Activated naive CD4-positive, alpha-beta T cell treated with anti-CD3 and anti-CD28 coated beads, Interleukin-2, amount 50 U/mL, for 16 hours (primary cell): Measurements from ENCODE around the gene NBPF6.
"Not testable (repeated sequence)": the region's sequence is repeated elsewhere in the genome, so short reads cannot be mapped to it uniquely, and the experiment has no call there.

ENCODE experiments used
- DNase-seq: peaks from one replicate; pipeline ENCODE4 v3.0.0-alpha.2; 2020

Gene NBPF6

GRCh38 chr1:108502138-108502537, 52.0 kb downstream of the NBPF6 start:
- no peak for DNase-seq

DNA sequence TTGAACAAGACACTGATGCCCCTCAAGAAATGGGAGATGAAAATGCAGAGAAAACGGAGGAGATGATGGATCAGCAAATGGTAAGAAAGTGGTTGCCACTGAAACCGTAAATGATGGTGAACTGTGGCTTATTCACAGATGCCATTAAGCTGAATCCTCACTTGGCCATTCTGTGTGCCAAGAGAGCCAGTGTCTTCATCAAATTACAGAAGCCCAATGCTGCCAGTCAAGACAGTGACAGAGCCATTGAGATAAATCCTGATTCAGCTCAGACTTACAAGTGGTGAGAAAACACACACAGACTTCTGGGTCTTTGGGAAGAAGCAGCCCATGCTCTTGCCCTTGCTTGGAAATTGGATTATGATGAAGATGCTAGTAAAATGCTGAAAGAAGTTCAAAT, 52.5 kb downstream of the NBPF6 start:
- no peak for DNase-seq

DNA sequence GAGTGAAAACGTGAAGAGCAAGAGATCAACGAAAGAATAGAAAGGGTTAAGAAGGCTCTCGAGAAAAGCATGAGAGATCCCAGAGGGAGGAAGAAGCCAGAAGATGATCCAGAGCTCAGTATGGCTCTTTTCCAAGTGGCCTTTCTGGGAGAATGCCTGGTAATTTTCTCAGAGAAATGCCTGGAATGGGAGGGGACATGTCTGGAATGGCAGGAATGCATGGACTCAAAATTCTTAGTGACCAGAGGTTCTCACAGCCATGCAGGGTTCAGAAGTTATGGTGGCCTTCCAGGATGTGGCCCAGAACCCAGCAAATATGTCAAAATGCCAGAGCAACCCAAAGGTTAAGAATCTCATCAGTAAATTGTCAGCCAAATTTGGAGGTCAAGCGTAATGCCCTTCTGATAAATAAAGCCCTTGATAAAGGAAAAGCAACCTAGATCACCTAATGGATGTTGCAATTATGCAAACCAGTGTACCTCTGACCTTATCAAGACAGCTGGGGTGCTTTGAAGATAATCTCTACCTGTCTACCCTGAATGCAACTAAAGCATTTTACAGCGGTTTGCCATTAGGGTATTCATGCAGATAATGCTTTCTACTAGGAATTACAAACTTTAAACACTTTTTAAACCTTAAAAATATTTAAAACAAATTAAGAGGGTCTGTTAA, 53.1 kb downstream of the NBPF6 start:
- DNase-seq = no peak

DNA sequence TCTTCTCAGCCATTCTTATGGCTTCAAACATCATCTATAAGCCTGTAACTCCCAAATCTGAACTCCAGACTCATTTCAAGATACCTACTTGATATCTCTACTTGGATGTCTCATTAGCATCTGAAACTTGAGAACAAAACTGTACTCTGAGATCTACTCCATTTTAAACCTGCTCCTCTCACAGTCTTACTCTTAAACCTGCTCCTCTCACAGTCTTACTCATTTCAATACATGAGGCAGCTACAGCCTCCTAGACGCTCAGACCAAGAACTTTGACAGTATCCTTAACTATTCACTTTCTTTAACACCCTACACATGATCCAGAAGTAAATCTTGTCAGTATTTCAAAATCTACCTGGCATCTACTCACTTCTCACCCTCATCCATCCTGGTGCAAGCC, 54.3 kb downstream of the NBPF6 start:
- no peak for DNase-seq

GRCh38 chr1:108505763-108506070, 55.6 kb downstream of the NBPF6 start:
- DNase-seq = no peak

DNA sequence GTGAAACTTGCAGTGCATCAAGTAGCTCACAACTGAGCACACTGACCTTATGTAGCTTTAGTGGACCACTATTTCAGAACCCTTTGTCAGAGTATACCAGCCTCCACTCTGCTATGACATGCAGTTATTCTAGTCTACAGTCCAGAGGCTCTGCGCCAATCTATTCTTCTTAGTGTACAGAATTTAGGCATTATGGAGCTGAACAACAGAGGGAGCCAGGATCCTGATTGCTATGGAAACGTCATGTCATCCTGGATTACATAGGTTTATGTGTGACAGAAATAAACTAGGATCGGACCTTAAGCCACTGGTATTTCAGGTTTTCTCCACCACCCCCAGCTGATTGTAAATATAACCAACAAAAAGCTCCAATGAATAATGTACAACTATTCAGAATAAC, 61.6 kb downstream of the NBPF6 start:
- no peak for DNase-seq

DNA sequence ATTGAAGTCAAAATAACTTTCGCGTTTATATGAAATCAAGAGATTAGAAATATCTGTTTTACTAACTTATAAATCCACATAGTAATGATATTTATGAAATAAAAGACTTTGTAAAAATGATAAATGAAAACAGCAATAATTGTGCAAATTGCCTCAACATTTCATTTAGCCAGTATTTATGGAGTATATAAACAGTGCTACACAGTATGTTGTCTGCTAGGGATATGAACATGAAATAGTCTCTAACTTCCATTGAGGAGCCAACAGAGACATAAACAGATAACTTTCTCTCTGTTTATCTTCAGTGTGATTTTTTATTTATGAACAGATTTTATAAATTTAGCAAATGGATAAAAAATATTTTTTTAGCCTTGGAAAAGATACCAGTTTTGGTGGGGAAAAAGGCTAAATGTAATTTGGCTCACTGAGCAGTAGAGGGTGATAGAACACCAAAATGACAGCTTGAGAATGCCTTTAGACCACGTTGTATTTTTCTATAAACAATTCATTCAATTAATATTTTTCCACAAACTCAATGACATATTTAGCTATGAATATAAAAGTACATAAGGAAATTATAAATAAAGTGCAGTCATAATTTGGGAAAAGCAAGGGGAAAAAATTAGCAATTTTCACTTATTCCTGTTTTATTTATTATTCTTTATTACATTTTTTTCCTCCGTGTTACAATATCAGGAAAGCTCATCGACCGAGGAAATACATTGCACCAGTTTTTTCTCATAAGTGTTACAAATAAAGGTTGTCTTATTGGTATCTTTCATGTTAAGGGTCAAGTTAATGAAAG, 62.3 kb downstream of the NBPF6 start:
- DNase-seq = no peak

DNA sequence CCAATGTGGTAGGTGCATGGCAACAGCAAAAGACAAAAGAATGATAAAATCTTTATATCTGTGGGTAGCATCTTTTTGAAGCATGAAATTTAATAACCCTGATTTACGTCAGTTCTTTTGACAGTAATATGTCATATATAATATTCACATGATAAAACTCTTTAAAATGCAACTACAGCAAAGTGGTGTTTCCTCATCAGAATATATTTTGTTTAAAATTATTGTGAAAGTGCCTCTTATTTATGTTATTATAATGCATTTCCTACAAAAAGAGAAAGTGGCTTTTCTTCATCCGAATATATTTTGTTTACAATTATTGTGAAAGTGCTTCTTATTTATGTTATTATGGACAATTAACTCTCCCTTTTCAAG, 62.9 kb downstream of the NBPF6 start:
- DNase-seq = no peak

GRCh38 chr1:108513914-108514313, 63.8 kb downstream of the NBPF6 start:
- DNase-seq = not testable (repeated sequence)

- DNase-seq = not testable (repeated sequence)
Measured at GRCh38 chr1:108517301-108517897, 67.3 kb downstream of the NBPF6 start.
